Measurements from ENCODE around the gene CENPH.
"Not testable (repeated sequence)": the region's sequence is repeated elsewhere in the genome, so short reads cannot be mapped to it uniquely, and the experiment has no call there.

The CENPH gene

GRCh38 chr5:69211200-69211599 is 21.8 kb downstream of the CENPH start:
- no peak for DNase-seq

- no peak for DNase-seq
Measured at GRCh38 chr5:69212022-69212421, 22.6 kb downstream of the CENPH start.

GRCh38 chr5:69213513-69214215 is 24.3 kb downstream of the CENPH start:
- DNase-seq = no peak

GRCh38 chr5:69217151-69217511 is 27.7 kb downstream of the CENPH start:
- DNase-seq = no peak

- peak; percentile 86 for DNase-seq
Measured at GRCh38 chr5:69217548-69218526, 28.5 kb downstream of the CENPH start.

- no peak for DNase-seq
Measured at GRCh38 chr5:69219939-69220338, 30.6 kb downstream of the CENPH start.

GRCh38 chr5:69220371-69220770 is 31.0 kb downstream of the CENPH start:
- DNase-seq = not testable (repeated sequence)

DNA sequence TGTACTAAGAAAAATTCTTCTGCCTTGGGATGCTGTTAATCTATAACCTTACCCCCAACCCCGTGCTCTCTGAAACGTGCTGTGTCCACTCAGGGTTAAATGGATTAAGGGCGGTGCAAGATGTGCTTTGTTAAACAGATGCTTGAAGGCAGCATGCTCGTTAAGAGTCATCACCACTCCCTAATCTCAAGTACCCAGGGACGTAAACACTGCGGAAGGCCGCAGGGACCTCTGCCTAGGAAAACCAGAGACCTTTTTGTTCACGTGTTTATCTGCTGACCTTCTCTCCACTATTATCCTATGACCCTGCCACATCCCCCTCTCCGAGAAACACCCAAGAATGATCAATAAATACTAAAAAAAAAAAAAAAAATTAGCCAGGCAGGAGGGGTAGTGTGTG is 31.4 kb downstream of the CENPH start:
- not testable (repeated sequence) for DNase-seq

- DNase-seq = no peak
Measured at GRCh38 chr5:69224520-69224919, 35.1 kb downstream of the CENPH start.

DNA sequence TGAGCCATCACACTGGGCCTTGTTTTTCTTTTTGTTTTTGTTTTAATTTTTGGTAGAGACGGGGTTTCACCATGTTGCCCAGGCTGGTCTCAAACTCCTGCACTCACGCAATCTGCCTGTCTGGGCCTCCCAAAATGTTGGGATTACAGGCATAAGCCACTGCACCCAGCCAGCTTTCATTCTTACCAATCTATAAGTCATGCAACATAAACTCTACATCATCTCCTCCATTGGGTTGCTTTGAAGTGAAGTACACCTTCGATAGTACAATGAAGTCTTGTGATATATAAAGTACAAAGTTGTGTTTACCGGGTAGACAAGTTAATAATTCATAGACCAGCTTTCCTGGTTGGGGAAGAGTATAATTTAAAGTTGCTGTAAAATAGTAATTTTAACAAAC is 36.5 kb downstream of the CENPH start:
- no peak for DNase-seq

- no peak for DNase-seq
Measured at GRCh38 chr5:69230181-69230580, 40.8 kb downstream of the CENPH start.

DNA sequence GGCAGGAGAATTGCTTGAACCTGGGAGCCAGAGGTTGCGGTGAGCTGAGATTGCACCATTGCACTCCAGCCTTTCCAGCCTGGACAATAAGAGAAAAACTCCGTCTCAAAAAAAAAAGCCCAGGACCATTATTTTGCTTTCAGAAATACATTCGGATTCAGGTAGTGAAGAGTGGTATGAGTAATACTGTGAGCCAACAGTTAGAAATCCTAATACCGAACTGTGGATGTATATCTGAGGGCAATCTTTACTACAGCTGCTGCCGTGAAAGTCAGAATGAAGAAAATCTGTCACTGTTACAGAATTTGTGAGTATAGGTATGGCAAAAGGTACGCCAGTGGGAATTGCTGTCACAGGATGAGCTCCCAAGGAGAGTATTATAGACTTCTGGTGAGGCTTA is 41.9 kb downstream of the CENPH start:
- no peak for DNase-seq

- DNase-seq = no peak
Measured at GRCh38 chr5:69231851-69232250, 42.5 kb downstream of the CENPH start.

DNA sequence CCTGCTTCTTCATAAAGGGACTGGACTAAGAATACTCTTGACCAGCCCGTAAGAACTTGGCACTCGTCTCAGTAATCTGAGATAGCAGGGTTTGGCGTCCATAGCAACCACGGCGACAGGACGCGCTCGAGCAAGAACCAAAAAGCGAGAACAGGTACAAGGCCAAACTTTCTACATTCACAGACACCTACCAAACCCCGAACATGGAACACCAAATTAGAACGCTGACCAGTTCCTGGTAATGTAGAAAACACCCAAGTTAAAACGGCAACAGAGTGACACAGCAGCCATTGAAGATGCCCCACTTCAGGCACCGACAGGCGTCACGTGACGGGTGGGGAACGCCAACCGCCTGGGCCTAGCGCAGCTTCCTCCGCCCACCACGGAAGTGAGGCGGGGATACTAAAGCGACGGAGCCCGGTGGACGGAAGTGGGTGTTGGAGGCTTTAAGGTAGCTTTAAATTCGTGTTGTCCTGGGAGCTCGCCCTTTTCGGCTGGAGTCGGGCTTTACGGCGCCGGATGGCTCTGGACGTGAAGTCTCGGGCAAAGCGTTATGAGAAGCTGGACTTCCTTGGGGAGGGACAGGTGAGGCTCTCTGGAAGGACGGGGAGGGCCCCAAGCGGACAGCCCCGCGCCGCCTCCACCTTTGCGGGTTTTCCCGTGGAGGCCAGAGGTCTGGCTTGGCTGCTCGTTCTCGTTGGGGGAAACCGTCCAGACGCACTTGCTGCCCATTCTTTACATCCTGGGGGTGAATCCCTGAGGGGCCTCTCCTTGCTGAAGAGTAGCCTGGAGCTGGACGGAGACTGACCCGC is 45.3 kb downstream of the CENPH start, which contains the start of gene CDK7:
Gene CDK7, plus strand, starts transcription at position 430 of the 812 bp plus-strand sequence. Its CDS starts 90 bp downstream, at position 520.
- DNase-seq = peak; percentile 89

DNA sequence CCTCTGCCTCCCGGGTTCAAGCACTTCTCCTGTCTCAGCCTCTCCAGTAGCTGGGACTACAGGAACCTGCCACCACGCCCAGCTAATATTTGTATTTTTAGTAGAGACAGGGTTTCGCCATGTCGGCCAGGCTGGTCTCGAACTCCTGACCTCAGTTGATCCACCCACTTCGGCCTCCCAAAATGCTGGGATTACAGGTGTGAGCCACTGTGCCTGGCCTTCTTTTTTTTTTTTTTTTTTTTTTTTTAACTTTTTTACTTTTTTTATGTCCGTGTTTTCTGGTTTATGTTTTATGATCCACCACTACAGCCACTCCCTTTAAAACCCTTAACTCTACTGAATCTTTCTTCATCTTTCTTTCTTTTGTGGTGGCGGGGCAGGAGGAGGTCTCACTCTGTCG is 47.4 kb downstream of the CENPH start:
- DNase-seq = not testable (repeated sequence)

GRCh38 chr5:69237877-69238276 is 48.5 kb downstream of the CENPH start:
- no peak for DNase-seq

DNA sequence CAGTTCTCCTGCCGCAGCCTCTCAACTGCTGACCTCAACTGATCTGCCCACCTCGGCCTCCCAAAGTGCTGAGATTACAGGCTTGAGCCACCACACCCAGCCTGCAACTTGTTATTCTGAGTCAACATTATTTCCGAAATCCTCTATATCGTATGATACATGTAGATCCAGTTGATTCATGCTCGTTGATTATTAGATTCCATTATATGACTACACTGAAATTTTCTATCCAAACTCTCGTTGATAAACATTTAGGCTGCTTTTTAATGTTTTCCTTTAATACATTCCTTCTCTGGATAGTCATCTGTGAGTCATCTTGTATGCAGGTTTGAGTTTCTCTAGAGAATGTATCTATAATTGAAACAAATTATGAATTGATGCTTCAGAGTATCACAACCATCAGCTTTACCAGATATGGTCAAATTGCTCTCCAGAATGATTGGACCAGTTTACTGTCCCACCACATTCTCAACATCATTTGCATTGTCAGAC is 49.4 kb downstream of the CENPH start:
- DNase-seq = no peak

- DNase-seq = no peak
Measured at GRCh38 chr5:69242215-69242927, 53.0 kb downstream of the CENPH start.

DNA sequence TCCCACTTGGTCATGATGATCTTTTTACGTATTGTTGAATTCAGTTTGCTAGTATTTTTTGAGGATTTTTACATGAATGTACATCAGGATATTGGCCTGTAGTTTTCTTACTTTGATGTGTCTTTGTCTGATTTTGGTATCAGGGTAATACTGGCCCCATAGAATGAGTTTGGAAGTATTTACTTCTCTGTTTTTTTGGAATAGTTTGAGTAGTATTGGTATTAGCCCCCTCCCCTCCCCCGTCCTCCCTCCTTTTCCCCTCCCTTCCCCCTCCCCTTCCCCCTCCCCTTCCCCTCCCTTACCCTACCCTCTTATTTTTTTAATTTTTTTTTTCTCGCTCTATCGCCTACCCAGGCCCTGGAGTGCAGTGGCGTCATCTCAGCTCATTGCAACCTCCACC is 55.6 kb downstream of the CENPH start:
- no peak for DNase-seq

DNA sequence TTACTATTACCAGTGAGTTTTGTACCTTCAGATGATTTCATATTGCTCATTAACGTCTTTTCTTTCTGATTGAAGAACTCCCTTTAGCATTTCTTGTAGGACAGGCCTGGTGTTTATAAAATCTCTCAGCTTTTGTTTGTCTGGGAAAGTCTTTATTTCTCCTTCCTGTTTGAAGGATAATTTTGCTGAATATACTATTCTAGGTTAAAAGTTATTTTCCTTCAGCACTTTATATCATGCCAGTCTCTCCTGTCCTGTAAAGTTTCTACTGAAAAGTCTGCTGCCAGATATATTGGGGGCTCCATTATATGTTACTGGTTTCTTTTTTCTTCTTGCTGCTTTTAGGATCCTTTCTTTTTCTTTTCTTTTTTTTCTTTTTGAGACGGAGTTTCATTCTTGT is 58.6 kb downstream of the CENPH start:
- DNase-seq = no peak

GRCh38 chr5:69250593-69250992 is 61.2 kb downstream of the CENPH start:
- no peak for DNase-seq

- no peak for DNase-seq
Measured at GRCh38 chr5:69252437-69252836, 63.1 kb downstream of the CENPH start.
